GM12892 (cell line): ENCODE measurements around the gene MEN1.

Experiments used
- POLR2A ChIP-seq: IDR thresholded peaks from 2 replicates; pipeline ENCODE4 v1.6.1; 2011; ENCODE audit warnings: low read depth, low read length, control low read depth
- POLR2AphosphoS5 ChIP-seq: IDR thresholded peaks from 2 replicates; pipeline ENCODE4 v1.6.1; 2011; ENCODE audit warnings: low read depth, low read length, control low read depth

GRCh38 chr11:64774144-64774543 is 36.2 kb downstream of the MEN1 start:
- TF ChIP-seq POLR2AphosphoS5 (no peak), POLR2A (no peak)
